Measurements from ENCODE around the gene NLRC5.
A peak's percentile ranks its signal among the peaks of the same experiment; 100 is the strongest.

The NLRC5 gene

GRCh38 chr16:57016301-57016700, 26.9 kb downstream of the NLRC5 start:
- no peak for DNase-seq
- intact Hi-C loops (cut with DNase I), result no loop called here

- intact Hi-C loops (cut with DNase I), result no loop called here
- DNase-seq, result no peak
Observed at GRCh38 chr16:57016831-57017230, 27.5 kb downstream of the NLRC5 start.

GRCh38 chr16:57017251-57017650, 27.9 kb downstream of the NLRC5 start:
- intact Hi-C loops (cut with DNase I), result no loop called here
- DNase-seq, result no peak

GRCh38 chr16:57019746-57020145, 30.4 kb downstream of the NLRC5 start:
- peak in 1 of 10 donors; percentile 9 for DNase-seq
- intact Hi-C loops (cut with DNase I), result no loop called here

GRCh38 chr16:57020651-57021050, 31.3 kb downstream of the NLRC5 start:
- DNase-seq, result peak in 1 of 10 donors; percentile 53

GRCh38 chr16:57021757-57022156, 32.4 kb downstream of the NLRC5 start:
- intact Hi-C loops (cut with DNase I), result no loop called here
- DNase-seq, result peak in 1 of 10 donors; percentile 11

More at GRCh38 chr16:57020651-57021050, 31.3 kb downstream of the NLRC5 start:
- intact Hi-C loops (cut with DNase I), result no loop called here

GRCh38 chr16:57022445-57022844, 33.1 kb downstream of the NLRC5 start:
- intact Hi-C loops (cut with DNase I), result no loop called here
- DNase-seq, result no peak

- intact Hi-C loops (cut with DNase I), result no loop called here
- peak in 1 of 10 donors; percentile 66 for DNase-seq
Observed at GRCh38 chr16:57023541-57024249, 34.3 kb downstream of the NLRC5 start.

- DNase-seq, result peak in 1 of 10 donors; percentile 71
- intact Hi-C loops (cut with DNase I), result no loop called here
Observed at GRCh38 chr16:57024894-57025680, 35.7 kb downstream of the NLRC5 start.

- intact Hi-C loops (cut with DNase I), result no loop called here
- DNase-seq, result peak in 1 of 10 donors; percentile 76
Observed at GRCh38 chr16:57025941-57026777, 36.8 kb downstream of the NLRC5 start.

- DNase-seq, result peak in 1 of 10 donors; percentile 30
- intact Hi-C loops (cut with DNase I), result no loop called here
Observed at GRCh38 chr16:57026778-57027062, 37.4 kb downstream of the NLRC5 start.

GRCh38 chr16:57027067-57027466, 37.7 kb downstream of the NLRC5 start:
- intact Hi-C loops (cut with DNase I), result no loop called here

GRCh38 chr16:57028086-57028485, 38.7 kb downstream of the NLRC5 start:
- no peak for DNase-seq
- intact Hi-C loops (cut with DNase I), result no loop called here

More at GRCh38 chr16:57027067-57027466, 37.7 kb downstream of the NLRC5 start:
- no peak for DNase-seq

GRCh38 chr16:57029161-57030160, 40.1 kb downstream of the NLRC5 start:
- intact Hi-C loops (cut with DNase I), result no loop called here
- peak in 1 of 10 donors; percentile 24 for DNase-seq

GRCh38 chr16:57030346-57030902, 41.1 kb downstream of the NLRC5 start:
- intact Hi-C loops (cut with DNase I), result no loop called here
- no peak for DNase-seq

- DNase-seq, result peak in 1 of 10 donors; percentile 32
- intact Hi-C loops (cut with DNase I), result no loop called here
Observed at GRCh38 chr16:57031156-57031555, 41.8 kb downstream of the NLRC5 start.

GRCh38 chr16:57032346-57032745, 43.0 kb downstream of the NLRC5 start:
- no peak for DNase-seq
- intact Hi-C loops (cut with DNase I), result no loop called here

GRCh38 chr16:57032931-57033330, 43.6 kb downstream of the NLRC5 start:
- DNase-seq, result no peak
- intact Hi-C loops (cut with DNase I), result no loop called here

- intact Hi-C loops (cut with DNase I), result no loop called here
Observed at GRCh38 chr16:57036315-57036714, 47.0 kb downstream of the NLRC5 start.

More at GRCh38 chr16:57036315-57036714, 47.0 kb downstream of the NLRC5 start:
- peak in 1 of 10 donors; percentile 13 for DNase-seq
